B cell (primary cell): ENCODE results near the gene DAW1. TPM values are rescaled to one million over a fixed set of nuclear protein-coding genes. Genes with fewer than 3 reads are reported as not detected.

Experiments
- ATAC-seq: fragments of 200-7000 bp; cut with Tn5 transposase; one replicate; pipeline ENCODE4 v1.10.0; 2021; ENCODE audit warnings: low read depth, mild to moderate bottlenecking, moderate number of reproducible peaks, moderate library complexity
- CTCF ChIA-PET: fragments of 350-600 bp; sonication (Branson Sonifier 250); formaldehyde crosslinking; loops from one replicate; lab custom pipeline; 2021; ENCODE audit warnings: antibody characterized with exemption, inconsistent platforms; lab: Charles Lee
- POLR2A ChIA-PET: fragments of 350-600 bp; sonication (Branson Sonifier 250); formaldehyde crosslinking; loops from one replicate; lab custom pipeline; 2021; ENCODE audit warnings: antibody characterized with exemption; lab: Charles Lee
- DNase-seq: peaks from one replicate; pipeline ENCODE4 v3.0.0; 2013
- H2AFZ ChIP-seq: 2 replicates; pipeline ENCODE4 v1.6.1; 2012; ENCODE audit warnings: mild to moderate bottlenecking, low read depth, low read length; ENCODE audit not compliant: insufficient read depth, poor library complexity, severe bottlenecking
- H3K27ac ChIP-seq, 2 donors: 1 replicate in 1 of 2; 2 replicates in 1 of 2; pipeline ENCODE4 v1.5.1; 2012 to 2013; ENCODE audit warnings: low read length in 2 of 2, mild to moderate bottlenecking in 2 of 2, moderate library complexity in 1 of 2
- H3K27me3 ChIP-seq, 4 experiments: fragments of 200-600 bp in 1 of 4; sonication (generic) in 1 of 4; replicated peaks in 1 of 4; 1 replicate in 2 of 4; 2 replicates in 2 of 4; pipeline versions ENCODE4 v1.6.1 to v1.7.0; 2013 to 2016; ENCODE audit warnings: low read length in 3 of 4, mild to moderate bottlenecking in 2 of 4, mixed read lengths in 1 of 4, moderate library complexity in 1 of 4; ENCODE audit not compliant: insufficient read depth in 4 of 4, control insufficient read depth in 3 of 4; ENCODE audit errors: control extremely low read depth in 1 of 4
- H3K36me3 ChIP-seq, 2 experiments: replicated peaks in 1 of 2; 1 replicate in 1 of 2; 2 replicates in 1 of 2; pipeline versions ENCODE4 v1.6.1 to v1.7.1; 2013; ENCODE audit warnings: low read length in 1 of 2; ENCODE audit not compliant: insufficient read depth in 2 of 2, control insufficient read depth in 1 of 2; ENCODE audit errors: control extremely low read depth in 1 of 2, extremely low read depth in 1 of 2
- H3K4me1 ChIP-seq, 2 donors: fragments of 200-600 bp in 1 of 2; sonication (generic) in 1 of 2; 1 replicate in 1 of 2; 2 replicates in 1 of 2; pipeline versions ENCODE4 v1.5.1 to v1.6.1; 2013 to 2017; ENCODE audit warnings: low read length in 2 of 2; ENCODE audit not compliant: control insufficient read depth in 2 of 2, insufficient read depth in 2 of 2
- H3K4me2 ChIP-seq: replicated peaks from 2 replicates; pipeline ENCODE3; 2012; ENCODE audit warnings: mild to moderate bottlenecking, low read depth, low read length; ENCODE audit not compliant: poor library complexity, severe bottlenecking
- H3K4me3 ChIP-seq, 5 experiments: fragments of 200-600 bp in 1 of 5; sonication (generic) in 1 of 5; 1 replicate in 3 of 5; 2 replicates in 2 of 5; pipeline versions ENCODE4 v1.5.1 to v1.7.0; 2011 to 2016; ENCODE audit warnings: low read length in 4 of 5, mild to moderate bottlenecking in 4 of 5, low read depth in 2 of 5, control low read depth in 1 of 5, moderate library complexity in 1 of 5; ENCODE audit not compliant: insufficient read depth in 1 of 5; ENCODE audit errors: control extremely low read depth in 1 of 5, extremely low read depth in 1 of 5
- H3K79me2 ChIP-seq: fragments of 200-600 bp; sonication (generic); one replicate; pipeline ENCODE4 v1.6.0; 2016; ENCODE audit warnings: low read length; ENCODE audit not compliant: control insufficient read depth, insufficient read depth
- H3K9ac ChIP-seq: fragments of 200-600 bp; sonication (generic); 2 replicates; pipeline ENCODE4 v1.6.1; 2017; ENCODE audit warnings: mild to moderate bottlenecking, low read length, moderate library complexity
- H3K9me3 ChIP-seq, 3 donors: one replicate each; pipeline versions ENCODE4 v1.6.1 to v1.7.1; 2013; ENCODE audit warnings: low read length in 2 of 3; ENCODE audit not compliant: control insufficient read depth in 2 of 3, insufficient read depth in 1 of 3; ENCODE audit errors: control extremely low read depth in 1 of 3
- H4K20me1 ChIP-seq: 2 replicates; pipeline ENCODE4 v1.6.0; 2012; ENCODE audit warnings: mild to moderate bottlenecking, low read length; ENCODE audit not compliant: insufficient read depth, control insufficient read depth, poor library complexity, severe bottlenecking
- H3K27ac Mint-ChIP-seq: one replicate; pipeline ENCODE4 v1.8.0; 2021; ENCODE audit warnings: mixed read lengths
- H3K27me3 Mint-ChIP-seq: one replicate; pipeline ENCODE4 v1.8.0; 2021; ENCODE audit warnings: mixed read lengths
- H3K4me1 Mint-ChIP-seq: one replicate; pipeline ENCODE4 v1.8.0; 2021; ENCODE audit warnings: mixed read lengths
- H3K4me3 Mint-ChIP-seq: one replicate; pipeline ENCODE4 v1.8.0; 2021; ENCODE audit warnings: mixed read lengths
- H3K9me3 Mint-ChIP-seq: one replicate; pipeline ENCODE4 v1.8.0; 2022; ENCODE audit warnings: mixed read lengths; ENCODE audit not compliant: insufficient read depth
- CTCF ChIP-seq: fragments of 200-600 bp; IDR thresholded peaks from one replicate; pipeline ENCODE4 v1.8.0; 2022; ENCODE audit warnings: antibody characterized with exemption, mild to moderate bottlenecking
- EZH2 ChIP-seq: IDR thresholded peaks from 2 replicates; pipeline ENCODE4 v1.6.1; 2012; ENCODE audit warnings: borderline replicate concordance, low read depth, mild to moderate bottlenecking, moderate library complexity, low read length; ENCODE audit not compliant: insufficient read depth, poor library complexity, severe bottlenecking
- WGBS: methylation state at CpG from one replicate; pipeline ENCODE4 v1.1.5; 2013; ENCODE audit warnings: missing lambda C conversion rate; ENCODE audit not compliant: insufficient coverage; 5-methylcytosine and 5-hydroxymethylcytosine counted together
- intact Hi-C: fragments of 100-400 bp; cut with micrococcal nuclease; formaldehyde crosslinking; loops from one replicate; pipeline ENCODE4 v1.10.0; 2022
- polyA plus RNA-seq: library from polyadenylated mRNA; depleted of rRNA; stranded (reverse); fragments of >200 nt; gene quantifications from 2 replicates; pipeline ENCODE4 v1.2.3, GENCODE V29; 2012
- total RNA-seq, 2 donors: library from RNA; stranded (reverse); fragments of 120-200 nt in 1 of 2; gene quantifications; 1 replicate in 1 of 2; 2 replicates in 1 of 2; pipeline versions ENCODE4 v1.2.3 to v1.2.4, GENCODE V29; 2013 to 2022

DAW1 gene
- total and polyA plus RNA-seq, 2 donors (not counting 1 experiment from before 2014, with no cell fraction given): not detected

- POLR2A ChIA-PET: no interaction called here
- H3K79me2 ChIP-seq: no peaks in the 10 kb centered on the region
- Mint-ChIP-seq H3K9me3 (no peaks in the 10 kb centered on the region), H3K4me3 (no peak overlapping the region), H3K4me1 (no peaks in the 10 kb centered on the region), H3K27me3 (peaks cover 10% of the 10 kb centered on the region), H3K27ac (no peak overlapping the region)
- H2AFZ ChIP-seq: no peak overlapping the region
- no peaks in the 10 kb centered on the region for H3K36me3 ChIP-seq
- no peaks in the 10 kb centered on the region for H3K9me3 ChIP-seq
- TF ChIP-seq EZH2: no peak
- no peak for TF ChIP-seq CTCF
- intact Hi-C loops: no loop called here
- H3K27ac ChIP-seq: no peak overlapping the region
- CTCF ChIA-PET: no interaction called here
- ATAC-seq (no peak), DNase-seq (no peak)
- H3K4me1 ChIP-seq: no peaks in the 10 kb centered on the region
- H4K20me1 ChIP-seq: no peaks in the 10 kb centered on the region
- no peaks in the 10 kb centered on the region for H3K27me3 ChIP-seq
- H3K4me2 ChIP-seq: no peak overlapping the region
- no peak overlapping the region for H3K9ac ChIP-seq
- WGBS: no CpG with 5 or more reads among the region's 2 CpGs
- no peak overlapping the region for H3K4me3 ChIP-seq
Observed at GRCh38 chr2:227829337-227829736, 42.1 kb upstream of the DAW1 start.

GRCh38 chr2:227834423-227834822, 37.0 kb upstream of the DAW1 start:
- no peak for ATAC-seq
- POLR2A ChIA-PET: no interaction called here
- no peaks in the 10 kb centered on the region for H4K20me1 ChIP-seq
- Mint-ChIP-seq H3K9me3 (no peaks in the 10 kb centered on the region), H3K27ac (no peak overlapping the region), H3K4me1 (no peaks in the 10 kb centered on the region), H3K4me3 (no peak overlapping the region), H3K27me3 (peaks cover 6% of the 10 kb centered on the region)
- WGBS: 96% methylated on average over 10 of the region's 10 CpGs
- TF ChIP-seq EZH2: no peak
- no peak for TF ChIP-seq CTCF
- intact Hi-C loops: no loop called here
- no peak overlapping the region for H3K4me3 ChIP-seq
- no peaks in the 10 kb centered on the region for H3K4me1 ChIP-seq
- H3K36me3 ChIP-seq: no peaks in the 10 kb centered on the region
- H2AFZ ChIP-seq: no peak overlapping the region
- CTCF ChIA-PET: no interaction called here
- DNase-seq: no peak
- no peaks in the 10 kb centered on the region for H3K9me3 ChIP-seq
- H3K27ac ChIP-seq: no peak overlapping the region
- H3K9ac ChIP-seq: no peak overlapping the region
- no peak overlapping the region for H3K4me2 ChIP-seq
- H3K27me3 ChIP-seq: no peaks in the 10 kb centered on the region
- no peaks in the 10 kb centered on the region for H3K79me2 ChIP-seq
